ENCODE data around the gene CLPX. TPM values are rescaled to one million over a fixed set of nuclear protein-coding genes. Genes with fewer than 3 reads are reported as not detected.
"Not testable (repeated sequence)": the region's sequence is repeated elsewhere in the genome, so short reads cannot be mapped to it uniquely, and the experiment has no call there.

Gene CLPX
- 31.4 TPM for polyA plus RNA-seq

- Mint-ChIP-seq H3K4me3 (peak within 1 kb of the TSS; percentile 91 to 98 (median 96)), H3K4me1 (peaks cover 20 to 25% (median 23%) of the 10 kb centered on the region in 3 donors), H3K27me3 (no peaks in the 10 kb centered on the region), H3K27ac (peak within 1 kb of the TSS; percentile 80 to 97 (median 92)), H3K9me3 (peaks cover 0 to 2% (median 0%) of the 10 kb centered on the region in 3 donors), H3K36me3 (no peaks in the 10 kb centered on the region)
These were observed at the start of gene CLPX for GRCh38 chr15:65184868-65185717. Gene CLPX, minus strand, starts transcription at chr15:65185342. Its CDS starts 189 bp downstream, at chr15:65185153.

DNA sequence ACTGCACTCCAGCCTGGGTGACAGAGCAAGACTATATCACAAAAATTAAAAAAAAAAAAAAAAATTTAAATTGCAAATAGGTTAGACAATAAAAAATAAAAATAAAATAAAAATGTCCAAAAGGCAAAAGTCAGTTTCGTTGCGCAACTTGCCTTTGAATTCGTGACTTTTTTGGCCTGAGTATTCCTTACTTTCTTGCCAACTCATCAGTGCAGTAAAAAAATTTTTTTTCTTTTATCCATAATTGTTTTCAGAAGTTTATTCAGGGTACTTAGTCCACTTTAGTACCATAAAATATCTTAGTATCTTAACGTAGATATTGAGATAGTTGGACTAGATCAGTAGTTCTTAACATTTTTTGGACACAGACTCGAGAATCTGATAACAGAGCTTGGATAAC lies 48.6 kb upstream of the CLPX start:
- no peaks in the 10 kb centered on the region for H3K9me3 Mint-ChIP-seq
- H3K4me1 Mint-ChIP-seq: no peaks in the 10 kb centered on the region
- H3K4me3 Mint-ChIP-seq: no peak overlapping the region
- no peak overlapping the region for H3K27ac Mint-ChIP-seq
- no peaks in the 10 kb centered on the region for H3K27me3 Mint-ChIP-seq
- H3K36me3 Mint-ChIP-seq: peaks cover 3% of the 10 kb centered on the region

DNA sequence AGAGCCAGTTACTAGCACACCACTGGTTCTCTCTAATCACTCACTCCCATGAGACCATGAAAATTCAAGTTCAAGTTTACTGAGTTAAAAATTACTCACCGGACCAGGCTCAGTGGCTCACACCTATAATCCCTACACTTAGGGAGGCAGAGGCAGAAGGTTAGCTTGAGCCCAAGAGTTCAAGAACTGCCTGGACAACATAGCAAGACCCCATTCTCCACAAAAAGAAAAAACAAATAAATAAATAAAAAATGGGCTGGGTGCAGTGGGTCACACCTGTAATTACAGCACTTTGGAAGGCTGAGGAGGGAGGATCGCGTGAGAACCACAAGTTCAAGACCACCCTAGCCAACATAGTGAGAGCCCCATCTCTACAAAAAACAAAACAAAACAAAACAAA lies 47.4 kb upstream of the CLPX start:
- no peaks in the 10 kb centered on the region for H3K4me1 Mint-ChIP-seq
- no peaks in the 10 kb centered on the region for H3K27me3 Mint-ChIP-seq
- no peaks in the 10 kb centered on the region for H3K36me3 Mint-ChIP-seq
- no peak overlapping the region for H3K27ac Mint-ChIP-seq
- no peaks in the 10 kb centered on the region for H3K9me3 Mint-ChIP-seq
- H3K4me3 Mint-ChIP-seq: no peak overlapping the region

- Mint-ChIP-seq H3K9me3 (no peaks in the 10 kb centered on the region), H3K4me3 (no peak overlapping the region), H3K36me3 (no peaks in the 10 kb centered on the region), H3K27ac (no peak overlapping the region), H3K27me3 (no peaks in the 10 kb centered on the region), H3K4me1 (no peaks in the 10 kb centered on the region)
These were observed 46.2 kb upstream of the CLPX start for GRCh38 chr15:65231306-65231705.

GRCh38 chr15:65226901-65227300 lies 41.8 kb upstream of the CLPX start:
- H3K36me3 Mint-ChIP-seq, H3K27ac Mint-ChIP-seq, H3K4me3 Mint-ChIP-seq, H3K9me3 Mint-ChIP-seq, H3K27me3 Mint-ChIP-seq, H3K4me1 Mint-ChIP-seq: not testable (repeated sequence)

DNA sequence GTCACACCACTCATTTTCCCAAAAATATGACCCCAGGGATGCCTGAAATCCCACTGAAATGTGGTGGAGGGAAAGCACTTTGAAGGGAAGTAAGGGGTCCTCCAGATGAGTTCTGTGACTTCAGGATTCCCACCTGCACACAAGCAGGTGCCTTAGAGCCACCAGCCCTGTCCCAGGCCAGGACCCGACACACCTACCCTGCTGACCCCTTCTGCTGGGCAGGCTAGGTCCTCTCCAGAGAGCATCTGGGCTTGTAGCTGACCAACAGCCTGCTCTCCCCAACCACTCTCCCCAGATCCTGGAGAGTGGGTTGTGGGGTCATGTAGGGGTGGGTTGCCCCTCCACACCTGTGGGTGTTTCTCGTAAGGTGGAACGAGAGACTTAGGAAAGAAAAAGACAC lies 41.1 kb upstream of the CLPX start:
- H3K9me3 Mint-ChIP-seq: peaks cover 0 to 3% (median 0%) of the 10 kb centered on the region in 3 donors
- peaks cover 3% of the 10 kb centered on the region for H3K27me3 Mint-ChIP-seq
- no peak overlapping the region for H3K27ac Mint-ChIP-seq
- no peak overlapping the region for H3K4me3 Mint-ChIP-seq
- H3K36me3 Mint-ChIP-seq: peaks cover 6% of the 10 kb centered on the region
- H3K4me1 Mint-ChIP-seq: no peaks in the 10 kb centered on the region

- no peaks in the 10 kb centered on the region for H3K4me1 Mint-ChIP-seq
- H3K27ac Mint-ChIP-seq: no peak overlapping the region
- H3K9me3 Mint-ChIP-seq: peaks cover 0 to 3% (median 0%) of the 10 kb centered on the region in 3 donors
- no peak overlapping the region for H3K4me3 Mint-ChIP-seq
- H3K27me3 Mint-ChIP-seq: peaks cover 3% of the 10 kb centered on the region
- peaks cover 6% of the 10 kb centered on the region for H3K36me3 Mint-ChIP-seq
These were observed 38.9 kb upstream of the CLPX start for GRCh38 chr15:65223996-65224395.

DNA sequence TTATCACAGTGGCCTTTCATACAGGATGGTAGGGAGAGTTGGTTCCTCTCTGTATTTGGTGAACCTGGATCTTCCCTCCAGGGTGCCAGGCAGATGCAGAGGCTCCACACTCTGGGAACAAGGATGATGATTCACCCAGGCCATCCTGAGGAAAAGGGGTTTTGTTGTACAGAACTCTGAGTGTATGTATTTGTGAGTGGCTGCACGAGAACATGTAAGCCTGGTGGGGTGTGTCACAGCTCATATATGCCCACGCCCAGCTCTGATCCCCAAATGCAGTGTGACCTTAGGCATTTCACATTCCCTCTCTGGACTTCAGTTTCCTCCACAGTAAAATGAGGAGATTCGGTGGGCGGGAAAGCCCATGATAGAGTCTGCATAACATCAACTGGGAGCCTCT lies 37.7 kb upstream of the CLPX start:
- H3K36me3 Mint-ChIP-seq: peaks cover 6% of the 10 kb centered on the region
- H3K9me3 Mint-ChIP-seq: peaks cover 0 to 3% (median 0%) of the 10 kb centered on the region in 3 donors
- no peak overlapping the region for H3K4me3 Mint-ChIP-seq
- peaks cover 3% of the 10 kb centered on the region for H3K27me3 Mint-ChIP-seq
- no peaks in the 10 kb centered on the region for H3K4me1 Mint-ChIP-seq
- no peak overlapping the region for H3K27ac Mint-ChIP-seq

DNA sequence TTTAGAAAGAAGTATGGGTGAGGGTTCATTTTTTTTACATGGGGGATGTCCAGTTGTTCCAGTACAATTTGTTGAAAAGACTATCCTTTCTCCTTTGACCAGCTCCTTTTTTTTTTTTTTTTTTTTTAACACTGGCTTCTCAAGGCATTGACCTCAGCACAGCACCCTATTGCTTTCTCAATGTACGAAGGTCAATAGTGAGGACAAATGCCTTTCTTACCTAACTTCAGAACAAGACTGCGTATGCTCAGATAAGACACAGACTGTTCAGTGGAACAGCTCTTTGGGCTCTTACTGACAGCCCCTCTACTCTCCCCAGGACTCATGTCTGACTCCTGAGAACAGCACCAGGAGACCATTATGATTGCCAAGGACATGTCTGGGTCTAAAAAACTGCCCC lies 36.6 kb upstream of the CLPX start:
- H3K27ac Mint-ChIP-seq: no peak overlapping the region
- peaks cover 3% of the 10 kb centered on the region for H3K27me3 Mint-ChIP-seq
- peaks cover 6% of the 10 kb centered on the region for H3K36me3 Mint-ChIP-seq
- no peaks in the 10 kb centered on the region for H3K4me1 Mint-ChIP-seq
- no peak overlapping the region for H3K4me3 Mint-ChIP-seq
- peaks cover 0 to 3% (median 0%) of the 10 kb centered on the region in 3 donors for H3K9me3 Mint-ChIP-seq

- Mint-ChIP-seq H3K9me3 (no peaks in the 10 kb centered on the region), H3K27me3 (peaks cover 3% of the 10 kb centered on the region), H3K36me3 (peaks cover 2% of the 10 kb centered on the region), H3K4me1 (no peaks in the 10 kb centered on the region), H3K4me3 (no peak overlapping the region), H3K27ac (peak overlapping the region in 1 of 3 donors; percentile 91)
These were observed 34.0 kb upstream of the CLPX start for GRCh38 chr15:65219137-65219536.

- H3K36me3 Mint-ChIP-seq: peaks cover 2% of the 10 kb centered on the region
- peak overlapping the region in 1 of 3 donors; percentile 91 for H3K27ac Mint-ChIP-seq
- H3K4me3 Mint-ChIP-seq: no peak overlapping the region
- no peaks in the 10 kb centered on the region for H3K4me1 Mint-ChIP-seq
- H3K9me3 Mint-ChIP-seq: no peaks in the 10 kb centered on the region
- H3K27me3 Mint-ChIP-seq: no peaks in the 10 kb centered on the region
These were observed 32.7 kb upstream of the CLPX start for GRCh38 chr15:65217526-65218482.

- Mint-ChIP-seq H3K27me3 (no peaks in the 10 kb centered on the region), H3K27ac (no peak overlapping the region), H3K36me3 (no peaks in the 10 kb centered on the region), H3K4me3 (no peak overlapping the region), H3K9me3 (no peaks in the 10 kb centered on the region), H3K4me1 (peaks cover 0 to 4% (median 0%) of the 10 kb centered on the region in 3 donors)
These were observed 30.4 kb upstream of the CLPX start for GRCh38 chr15:65215496-65215895.

GRCh38 chr15:65214010-65214409 lies 28.9 kb upstream of the CLPX start:
- H3K27me3 Mint-ChIP-seq: no peaks in the 10 kb centered on the region
- no peaks in the 10 kb centered on the region for H3K36me3 Mint-ChIP-seq
- no peak overlapping the region for H3K27ac Mint-ChIP-seq
- no peaks in the 10 kb centered on the region for H3K9me3 Mint-ChIP-seq
- no peak overlapping the region for H3K4me3 Mint-ChIP-seq
- H3K4me1 Mint-ChIP-seq: peaks cover 0 to 4% (median 0%) of the 10 kb centered on the region in 3 donors

DNA sequence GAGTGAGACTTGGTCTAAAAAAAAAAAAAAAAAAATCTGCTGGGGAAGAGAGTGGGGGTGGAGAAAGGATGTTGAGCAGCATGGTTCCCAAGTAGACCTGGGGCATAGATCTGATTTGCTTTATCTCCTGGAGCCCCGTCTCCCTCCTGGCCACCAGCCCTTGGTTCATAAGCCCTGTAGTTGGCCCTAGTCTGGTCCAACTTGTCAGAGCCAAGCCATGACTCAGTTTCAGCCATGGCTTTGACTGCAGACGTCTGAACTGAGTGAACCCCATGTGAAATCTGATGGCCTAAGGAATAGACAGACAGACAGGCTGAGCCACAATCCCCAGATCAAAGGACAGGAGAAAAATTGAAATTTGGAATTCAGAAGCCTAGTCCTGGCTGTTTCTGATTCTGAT lies 28.1 kb upstream of the CLPX start:
- peaks cover 1% of the 10 kb centered on the region for H3K27me3 Mint-ChIP-seq

GRCh38 chr15:65212097-65212496 lies 27.0 kb upstream of the CLPX start:
- Mint-ChIP-seq H3K27me3 (peaks cover 2% of the 10 kb centered on the region), H3K36me3 (no peaks in the 10 kb centered on the region), H3K9me3 (no peaks in the 10 kb centered on the region), H3K27ac (no peak overlapping the region), H3K4me1 (peaks cover 0 to 4% (median 0%) of the 10 kb centered on the region in 3 donors), H3K4me3 (no peak overlapping the region)

More for the DNA sequence above, 28.1 kb upstream of the CLPX start:
- Mint-ChIP-seq H3K9me3 (no peaks in the 10 kb centered on the region), H3K4me3 (no peak overlapping the region), H3K4me1 (peaks cover 0 to 4% (median 0%) of the 10 kb centered on the region in 3 donors), H3K27ac (no peak overlapping the region), H3K36me3 (no peaks in the 10 kb centered on the region)

Data from IgD-negative memory B cell (primary cell).